BLaER1 treated with 17β-estradiol and CSF1 and Interleukin-3, amounts not matched to agents 10 nM and 100 nM (cell line): Measurements from ENCODE around the gene EXOC3L4.

Experiments used
- H3K27ac ChIP-seq, 11 experiments: shearing (Covaris generic); formaldehyde crosslinking; 2 replicates each; pipeline ENCODE4 v1.8.1; 2022
- H3K27me3 ChIP-seq, 11 experiments: shearing (Covaris generic); formaldehyde crosslinking; 2 replicates each; pipeline ENCODE4 v1.8.1; 2022
- H3K36me3 ChIP-seq, 11 experiments: shearing (Covaris generic); formaldehyde crosslinking; 2 replicates each; pipeline ENCODE4 v1.8.1; 2022
- H3K4me1 ChIP-seq, 10 experiments: shearing (Covaris generic); formaldehyde crosslinking; 2 replicates each; pipeline ENCODE4 v1.8.1; 2022
- H3K4me2 ChIP-seq, 11 experiments: shearing (Covaris generic); formaldehyde crosslinking; 2 replicates each; pipeline ENCODE4 v1.8.1; 2022
- H3K4me3 ChIP-seq, 10 experiments: shearing (Covaris generic); formaldehyde crosslinking; 2 replicates each; pipeline ENCODE4 v1.8.1; 2022
- H3K9ac ChIP-seq, 11 experiments: shearing (Covaris generic); formaldehyde crosslinking; 2 replicates each; pipeline ENCODE4 v1.8.1; 2022
- H3K9me3 ChIP-seq, 11 experiments: shearing (Covaris generic); formaldehyde crosslinking; replicated peaks in 1 of 11; 2 replicates each; pipeline ENCODE4 v1.8.1; 2022
- H4K20me1 ChIP-seq, 11 experiments: shearing (Covaris generic); formaldehyde crosslinking; 2 replicates each; pipeline ENCODE4 v1.8.1; 2022
- Cebpa-rat ChIP-seq, 11 experiments: shearing (Covaris generic); IDR thresholded peaks; 2 replicates each; pipeline ENCODE4 v1.8.1; 2022

The EXOC3L4 gene

DNA sequence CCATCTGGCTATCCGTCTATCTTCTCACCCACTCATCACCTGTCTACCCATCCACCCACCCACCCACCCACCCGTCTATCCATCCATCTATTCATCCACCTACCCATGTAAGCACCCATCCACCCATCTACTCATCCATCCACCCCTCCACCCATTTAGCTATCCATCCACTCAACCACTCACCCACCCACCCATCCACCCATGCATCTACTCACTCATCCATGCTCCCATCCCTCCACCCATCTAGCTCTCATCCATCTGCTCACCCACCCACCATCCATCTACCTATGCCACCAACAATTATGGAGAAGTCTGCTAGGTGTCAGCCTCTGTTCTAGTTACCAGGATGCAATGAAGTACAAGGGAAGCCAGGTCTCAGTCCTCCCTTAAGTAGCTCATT is 39.9 kb downstream of the EXOC3L4 start:
- TF ChIP-seq Cebpa-rat (IDR thresholded peaks at IDR 0.05), result no peak
- Histone ChIP-seq H3K36me3 (peaks cover 68 to 86% (median 73%) of the 10 kb centered on the region in 11 experiments), H3K27me3 (no peaks in the 10 kb centered on the region), H4K20me1 (peaks cover 8 to 88% (median 56%) of the 10 kb centered on the region in 11 experiments; a peak in 21 of 22 replicates), H3K27ac (no peak overlapping the region), H3K4me1 (peaks cover 0 to 40% (median 9%) of the 10 kb centered on the region in 10 experiments; a peak in 11 of 20 replicates), H3K4me2 (no peak overlapping the region), H3K4me3 (no peak overlapping the region), H3K9me3 (no peaks in the 10 kb centered on the region), H3K9ac (0 out of 22 replicates have a peak overlapping the region, but pooled peaks of 1 of the 11 experiments have one; percentile 22)

DNA sequence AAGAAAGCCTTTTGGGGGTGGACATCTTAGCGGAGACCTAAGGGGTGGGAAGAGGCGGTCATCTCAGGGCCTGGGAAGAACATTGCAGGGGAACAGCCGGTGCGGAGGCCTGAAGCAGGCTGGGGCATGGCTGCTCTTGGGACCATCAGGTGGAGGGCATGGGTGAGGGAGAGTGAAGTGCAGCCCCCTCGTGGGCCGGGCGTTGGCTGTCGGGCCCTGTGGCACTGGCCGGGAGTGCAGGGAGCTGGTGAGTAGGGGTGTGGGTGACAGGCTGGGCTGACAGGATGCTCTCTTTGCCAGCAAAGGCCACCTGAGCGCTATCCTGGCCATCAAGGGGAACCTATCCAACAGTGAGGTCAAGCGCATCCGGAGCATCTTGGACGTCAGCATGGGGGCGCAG is 40.4 kb downstream of the EXOC3L4 start:
- TF ChIP-seq Cebpa-rat (IDR thresholded peaks at IDR 0.05), result no peak
- H3K27me3 ChIP-seq, result no peaks in the 10 kb centered on the region

DNA sequence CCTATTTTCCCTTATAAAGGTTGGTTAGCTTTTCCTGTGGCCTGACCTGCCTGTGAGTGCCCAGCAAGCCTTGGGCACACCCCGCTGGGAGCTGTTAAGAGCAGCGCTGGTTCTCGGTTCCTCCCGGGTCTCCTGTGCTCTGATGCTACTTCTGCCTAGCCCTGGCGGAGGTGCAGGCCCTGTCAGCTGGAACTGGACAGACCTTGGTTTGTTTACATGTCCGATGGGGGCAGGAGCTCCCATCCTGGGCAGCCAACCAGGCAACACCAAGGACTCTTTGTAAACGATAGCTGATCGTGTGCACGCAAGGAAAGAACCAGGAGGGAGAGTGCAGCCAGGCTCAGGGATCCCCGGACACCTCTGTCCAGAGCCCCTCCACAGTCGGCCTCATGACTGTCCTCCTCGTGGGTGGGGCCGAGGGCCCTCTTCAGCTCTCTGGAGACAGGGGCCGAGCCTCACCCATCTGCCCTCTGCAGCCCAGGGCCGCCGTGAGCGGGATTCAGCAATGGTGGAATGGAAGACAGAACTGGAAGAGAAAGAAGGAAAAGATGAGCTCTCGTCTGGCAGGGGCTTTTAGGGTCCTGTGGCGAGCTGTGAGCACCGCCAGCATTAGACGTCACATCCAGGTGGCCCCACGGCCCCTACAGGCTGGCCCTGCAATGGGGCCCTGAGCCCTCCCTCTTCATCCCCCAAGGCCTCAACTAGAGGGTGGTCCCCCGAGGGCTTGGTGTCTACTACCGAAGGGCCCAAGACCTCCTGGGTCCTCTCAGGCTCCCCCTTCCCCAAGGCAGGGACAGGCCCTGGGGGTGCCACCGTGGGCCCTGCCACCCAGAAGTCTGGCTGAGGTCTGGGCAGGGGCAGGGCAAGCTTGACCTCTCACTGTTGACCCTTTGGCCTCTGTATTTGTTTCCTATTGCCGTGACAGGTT is 41.1 kb downstream of the EXOC3L4 start:
- no peak for TF ChIP-seq Cebpa-rat (IDR thresholded peaks at IDR 0.05)
- H3K27me3 ChIP-seq, result no peaks in the 10 kb centered on the region

More for the DNA sequence above, 40.4 kb downstream of the EXOC3L4 start:
- H3K4me1 ChIP-seq, result peaks cover 0 to 40% (median 11%) of the 10 kb centered on the region in 10 experiments; a peak in 12 of 20 replicates
- H3K9ac ChIP-seq, result peak overlapping the region in 1 of 11 experiments; percentile 22; a peak in 1 of 22 replicates
- no peak overlapping the region for H3K4me2 ChIP-seq
- H3K27ac ChIP-seq, result no peak overlapping the region
- H3K4me3 ChIP-seq, result no peak overlapping the region
- peaks cover 3 to 83% (median 51%) of the 10 kb centered on the region in 11 experiments; a peak in 19 of 22 replicates for H4K20me1 ChIP-seq
- H3K36me3 ChIP-seq, result peaks cover 63 to 81% (median 68%) of the 10 kb centered on the region in 11 experiments
- H3K9me3 ChIP-seq, result no peaks in the 10 kb centered on the region

DNA sequence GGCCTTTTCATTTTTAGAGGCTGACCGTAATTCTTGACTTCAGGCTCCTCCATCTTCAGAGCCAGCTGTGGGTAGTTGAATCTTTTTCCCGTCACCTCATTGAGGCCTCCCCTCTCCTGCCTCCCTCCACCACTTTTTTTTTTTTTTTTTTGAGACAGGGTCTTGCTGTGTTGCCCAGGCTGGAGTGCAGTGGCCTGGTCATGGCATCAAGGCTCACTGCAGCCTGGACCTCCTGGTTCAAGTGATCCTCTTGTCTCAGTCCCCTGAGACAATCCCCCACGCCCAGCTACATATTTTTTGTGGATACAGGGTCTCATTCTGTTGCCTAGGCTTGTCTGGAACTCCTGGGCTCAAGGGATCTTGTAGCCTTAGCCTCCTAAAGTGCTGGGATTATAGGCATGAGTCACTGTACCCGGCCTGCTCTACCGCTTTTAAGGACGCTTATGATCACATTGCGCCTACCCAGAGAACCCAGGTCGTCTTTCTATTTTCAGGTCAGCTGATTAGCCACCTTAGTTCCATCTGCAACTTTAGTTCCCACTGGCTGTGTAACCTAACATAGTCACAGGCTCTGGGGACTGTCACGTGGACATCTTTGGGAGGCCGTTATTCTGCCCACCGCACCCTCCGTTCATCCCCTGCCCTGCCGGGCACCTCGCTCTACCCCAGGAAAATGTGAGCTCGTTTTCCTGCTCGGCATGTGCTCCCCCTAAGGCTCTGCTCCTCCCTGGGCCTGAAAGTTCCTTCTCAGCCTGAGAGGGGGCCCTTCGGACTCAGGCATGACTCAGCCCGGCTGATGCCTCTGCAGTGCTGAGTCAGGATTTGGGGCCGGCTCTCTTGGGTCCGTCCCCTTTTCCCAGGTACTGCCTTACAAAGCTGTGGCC is 42.1 kb downstream of the EXOC3L4 start:
- Histone ChIP-seq H3K9me3 (no peaks in the 10 kb centered on the region), H3K9ac (peak overlapping the region in 5 of 11 experiments; percentile 4 to 56 (median 18); a peak in 4 of 22 replicates), H3K27me3 (no peaks in the 10 kb centered on the region), H3K36me3 (peaks cover 45 to 64% (median 51%) of the 10 kb centered on the region in 11 experiments), H4K20me1 (peaks cover 0 to 66% (median 34%) of the 10 kb centered on the region in 11 experiments; a peak in 15 of 22 replicates), H3K4me3 (no peak overlapping the region), H3K4me1 (peaks cover 11 to 40% (median 22%) of the 10 kb centered on the region in 10 experiments), H3K4me2 (peak overlapping the region in 4 of 11 experiments; percentile 16 to 54 (median 38); a peak in 6 of 22 replicates), H3K27ac (peak overlapping the region in 7 of 11 experiments; percentile 1 to 55 (median 8); a peak in 7 of 22 replicates)
- no peak for TF ChIP-seq Cebpa-rat (IDR thresholded peaks at IDR 0.05)

More for the DNA sequence above, 41.1 kb downstream of the EXOC3L4 start:
- peak overlapping the region in 2 of 11 experiments; percentile 25 to 54; a peak in 3 of 22 replicates for H3K4me2 ChIP-seq
- peaks cover under 1 to 40% (median 13%) of the 10 kb centered on the region in 10 experiments; a peak in 19 of 20 replicates for H3K4me1 ChIP-seq
- no peak overlapping the region for H3K4me3 ChIP-seq
- H3K9ac ChIP-seq, result peak overlapping the region in 2 of 11 experiments; percentile 52 to 56; a peak in 2 of 22 replicates
- peaks cover 0 to 76% (median 44%) of the 10 kb centered on the region in 11 experiments; a peak in 16 of 22 replicates for H4K20me1 ChIP-seq
- H3K27ac ChIP-seq, result peak overlapping the region in 2 of 11 experiments; percentile 2 to 8; a peak in 1 of 22 replicates
- peaks cover 56 to 74% (median 61%) of the 10 kb centered on the region in 11 experiments for H3K36me3 ChIP-seq
- no peaks in the 10 kb centered on the region for H3K9me3 ChIP-seq

DNA sequence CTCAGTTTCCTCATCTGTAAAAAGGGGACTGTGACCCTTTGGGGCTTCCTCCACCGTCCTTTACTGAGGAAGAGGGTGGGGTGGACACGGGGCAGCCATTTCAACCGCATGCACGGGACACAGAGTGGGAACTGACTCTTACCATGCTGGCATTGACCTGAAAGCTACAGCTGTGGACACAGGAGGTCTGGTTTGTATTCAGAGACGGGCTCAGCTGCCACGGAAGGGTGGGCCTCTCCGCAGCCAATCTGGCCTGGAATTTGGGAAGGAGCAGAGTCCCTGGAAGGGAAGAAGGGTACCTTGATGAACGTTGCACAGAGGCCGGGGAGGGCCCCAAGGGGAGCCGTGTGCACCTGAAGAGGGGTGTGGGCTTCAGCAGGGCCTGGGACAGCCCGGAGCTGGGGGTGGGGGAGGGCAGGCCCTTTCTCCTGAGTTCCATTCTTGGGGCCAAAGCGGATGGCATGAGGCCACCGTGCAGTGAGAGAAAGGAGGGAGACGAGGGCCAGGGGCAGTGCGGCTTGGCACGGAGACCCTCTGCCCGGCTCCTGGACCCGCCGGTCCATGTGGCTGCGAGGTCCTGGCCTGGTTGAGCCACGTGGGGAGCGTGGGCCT is 43.3 kb downstream of the EXOC3L4 start:
- no peaks in the 10 kb centered on the region for H3K9me3 ChIP-seq
- peaks cover 34 to 52% (median 39%) of the 10 kb centered on the region in 11 experiments for H3K36me3 ChIP-seq
- no peak overlapping the region for H3K4me3 ChIP-seq
- peak overlapping the region in 2 of 11 experiments; percentile 39 to 55; a peak in 5 of 22 replicates for H3K27ac ChIP-seq
- no peaks in the 10 kb centered on the region for H3K27me3 ChIP-seq
- TF ChIP-seq Cebpa-rat (IDR thresholded peaks at IDR 0.05), result no peak
- peak overlapping the region in 3 of 11 experiments; percentile 13 to 54 (median 25); a peak in 2 of 22 replicates for H3K4me2 ChIP-seq
- peaks cover 0 to 54% (median 25%) of the 10 kb centered on the region in 11 experiments; a peak in 14 of 22 replicates for H4K20me1 ChIP-seq
- no peak overlapping the region for H3K9ac ChIP-seq
- peaks cover 17 to 40% (median 26%) of the 10 kb centered on the region in 10 experiments for H3K4me1 ChIP-seq

DNA sequence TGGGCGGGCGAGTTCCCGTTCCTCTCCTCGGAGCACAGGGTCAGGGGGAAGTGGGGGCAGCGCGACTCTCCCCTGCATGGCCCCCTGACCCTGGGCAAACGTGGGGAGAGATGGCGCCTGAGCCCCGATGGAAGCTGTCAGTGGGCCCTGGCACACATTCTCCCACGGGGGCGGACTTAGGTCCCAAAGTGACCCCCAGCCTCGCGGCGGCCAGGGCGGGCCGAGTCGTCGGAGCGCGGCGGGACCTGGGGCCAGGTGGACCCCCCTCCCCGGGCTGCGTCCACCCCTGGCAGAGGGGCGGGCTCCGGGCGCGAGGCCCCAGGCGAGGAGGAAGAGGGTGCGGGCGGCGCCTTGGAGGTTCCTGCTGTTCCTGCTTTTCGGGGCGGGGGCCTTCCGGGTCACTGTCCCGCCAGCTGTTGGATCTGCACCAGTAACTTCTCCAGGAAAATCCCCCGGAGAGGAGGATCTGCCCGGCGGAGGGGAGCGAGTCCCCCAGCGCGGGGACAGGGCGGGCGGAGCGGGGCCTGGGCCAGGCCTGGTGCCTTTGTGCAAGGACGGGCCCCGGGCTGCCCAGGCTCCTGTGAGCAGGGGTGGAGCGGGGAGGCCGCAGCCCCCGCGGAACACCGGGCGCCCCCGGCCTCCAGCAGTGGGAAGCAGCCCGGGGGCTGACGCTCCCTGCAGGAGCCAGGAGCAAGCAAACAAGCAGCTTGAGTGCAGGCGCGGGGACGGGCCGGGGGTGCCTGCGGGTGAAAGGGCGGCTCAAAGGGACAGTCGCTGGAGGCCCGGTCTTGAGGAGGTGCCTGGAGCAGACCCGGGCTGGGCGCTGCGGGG is 44.0 kb downstream of the EXOC3L4 start:
- Histone ChIP-seq H3K4me2 (peak overlapping the region in 1 of 11 experiments; percentile 13; a peak in 2 of 22 replicates), H3K9me3 (no peaks in the 10 kb centered on the region), H3K4me1 (peaks cover 17 to 40% (median 26%) of the 10 kb centered on the region in 10 experiments), H3K27ac (no peak overlapping the region), H3K27me3 (no peaks in the 10 kb centered on the region), H3K9ac (no peak overlapping the region), H4K20me1 (peaks cover 0 to 47% (median 17%) of the 10 kb centered on the region in 11 experiments; a peak in 14 of 22 replicates), H3K4me3 (no peak overlapping the region), H3K36me3 (peaks cover 27 to 45% (median 32%) of the 10 kb centered on the region in 11 experiments)
- TF ChIP-seq Cebpa-rat (IDR thresholded peaks at IDR 0.05), result no peak
